SH-SY5Y (cell line): Measurements from ENCODE around the gene CCDC6.

Source experiments
- GATA2 ChIP-seq: IDR thresholded peaks from 2 replicates; pipeline ENCODE4 v1.6.1; 2011; ENCODE audit warnings: mild to moderate bottlenecking, low read depth, low read length
- GATA3 ChIP-seq: IDR thresholded peaks from 2 replicates; pipeline ENCODE4 v1.6.1; 2011; ENCODE audit warnings: low read depth, mild to moderate bottlenecking, low read length, moderate library complexity

- TF ChIP-seq GATA3, result no peak
- no peak for TF ChIP-seq GATA2
Observed at GRCh38 chr10:59879363-59879913, 26.9 kb downstream of the CCDC6 start.
